ENCODE results near the gene LAMB2. TPM values are rescaled to one million over a fixed set of nuclear protein-coding genes. Genes with fewer than 3 reads are reported as not detected.

Gene LAMB2
- total and polyA plus RNA-seq, 9 donors = 408 to 681 (median 491) TPM

- H3K9me3 ChIP-seq = no peaks in the 10 kb centered on the region
- no peaks in the 10 kb centered on the region for H3K36me3 ChIP-seq
- 84 to 90% (median 87%) methylated on average over 6 of the region's 6 CpGs for WGBS, 3 donors
- peak overlapping the region in 1 of 2 donors; percentile 88 for H3K27ac ChIP-seq
- no peaks in the 10 kb centered on the region for H3K4me1 ChIP-seq (ENCODE audit: insufficient read depth)
- peak overlapping the region; percentile 77 for H3K4me3 ChIP-seq
- H3K27me3 ChIP-seq = no peaks in the 10 kb centered on the region
- DNase-seq = no peak
- no peak for TF ChIP-seq POLR2A (IDR thresholded peaks at IDR 0.05)
- no peak for TF ChIP-seq EP300 (IDR thresholded peaks at IDR 0.05)
- TF ChIP-seq CTCF (IDR thresholded peaks at IDR 0.05) = no peak
- intact Hi-C loops (cut with DNase I) = loop anchor here in 2 of 4 donors (2.0 to 10.0 kb wide), 2 partner anchors 174 to 278 kb away; partner anchors contain the start of gene USP4 (in 1 of the 2)
These were observed 34.1 kb upstream of the LAMB2 start for GRCh38 chr3:49166752-49167556.

- intact Hi-C loops (cut with DNase I) = loop anchor here in 2 of 4 donors (2.0 to 10.0 kb wide), 2 partner anchors 175 to 279 kb away; partner anchors contain the start of gene USP4 (in 1 of the 2)
These were observed 33.2 kb upstream of the LAMB2 start, which contains the start of gene CCDC71 for GRCh38 chr3:49165771-49166751. Gene CCDC71 (minus strand): TSS chr3:49166331. CDS start chr3:49164208, 2,123 bp downstream.

GRCh38 chr3:49164983-49165720 lies 32.3 kb upstream of the LAMB2 start:
- Histone ChIP-seq H3K36me3 (no peaks in the 10 kb centered on the region), H3K27me3 (no peaks in the 10 kb centered on the region), H3K9me3 (no peaks in the 10 kb centered on the region), H3K4me3 (peak overlapping the region; percentile 77), H3K27ac (peak overlapping the region in 1 of 2 donors; percentile 88), H3K4me1 (ENCODE audit: insufficient read depth) (no peaks in the 10 kb centered on the region)
- intact Hi-C loops (cut with DNase I) = loop anchor here in 2 of 4 donors (5.0 to 10.0 kb wide), 2 partner anchors 38 to 280 kb away; no protein-coding TSS in a partner anchor
- DNase-seq = no peak
- 20 to 22% (median 21%) methylated on average over 6 of the region's 6 CpGs for WGBS, 3 donors
- TF ChIP-seq POLR2A (IDR thresholded peaks at IDR 0.05) (no peak), EP300 (IDR thresholded peaks at IDR 0.05) (no peak), CTCF (IDR thresholded peaks at IDR 0.05) (no peak)

More at GRCh38 chr3:49165771-49166751, 33.2 kb upstream of the LAMB2 start, which contains the start of gene CCDC71:
- Histone ChIP-seq H3K9me3 (no peaks in the 10 kb centered on the region), H3K4me1 (ENCODE audit: insufficient read depth) (no peaks in the 10 kb centered on the region), H3K36me3 (no peaks in the 10 kb centered on the region), H3K4me3 (peak within 1 kb of the TSS; percentile 77), H3K27me3 (no peaks in the 10 kb centered on the region), H3K27ac (peak within 1 kb of the TSS; percentile 88 to 89)
- TF ChIP-seq POLR2A (IDR thresholded peaks at IDR 0.05) (peak; percentile 70), CTCF (IDR thresholded peaks at IDR 0.05) (no peak)
- peak; percentile 70 to 89 (median 81) for DNase-seq
- WGBS, 3 donors = 1 to 3% (median 2%) methylated on average over 18 to 69 of the region's 69 CpGs
